H9 (cell line): ENCODE data around the gene TMEM125. TPM values are rescaled to one million over a fixed set of nuclear protein-coding genes. Genes with fewer than 3 reads are reported as not detected.

ENCODE experiments used
- DNase-seq: peaks from one replicate; pipeline ENCODE4 v3.0.0-alpha.2; 2017
- H2AFZ ChIP-seq: one replicate; pipeline ENCODE4 v1.6.1; 2013; ENCODE audit warnings: mild to moderate bottlenecking, low read length, control low read depth, moderate library complexity
- H2AK5ac ChIP-seq: 2 replicates; pipeline ENCODE4 v1.6.1; 2013; ENCODE audit warnings: low read length, control low read depth, mixed read lengths; ENCODE audit not compliant: insufficient read length
- H2BK120ac ChIP-seq: one replicate; pipeline ENCODE4 v1.6.1; 2013; ENCODE audit warnings: low read depth, mild to moderate bottlenecking, low read length, control low read depth, inconsistent platforms; ENCODE audit not compliant: poor library complexity, severe bottlenecking
- H2BK12ac ChIP-seq: 2 replicates; pipeline ENCODE4 v1.6.1; 2013; ENCODE audit warnings: low read length, control low read depth, mixed read lengths, low read depth; ENCODE audit not compliant: insufficient read length
- H2BK15ac ChIP-seq: 2 replicates; pipeline ENCODE4 v1.6.1; 2013; ENCODE audit warnings: low read depth, low read length, control low read depth
- H2BK20ac ChIP-seq: one replicate; pipeline ENCODE4 v1.6.1; 2013; ENCODE audit warnings: low read depth, mild to moderate bottlenecking, low read length, control low read depth, inconsistent platforms; ENCODE audit not compliant: poor library complexity, severe bottlenecking
- H2BK5ac ChIP-seq: 2 replicates; pipeline ENCODE4 v1.6.1; 2013; ENCODE audit warnings: low read length, control low read depth, mixed read lengths; ENCODE audit not compliant: insufficient read length
- H3K14ac ChIP-seq: 2 replicates; pipeline ENCODE4 v1.6.1; 2013; ENCODE audit warnings: low read length, control low read depth; ENCODE audit not compliant: insufficient read depth
- H3K18ac ChIP-seq: 2 replicates; pipeline ENCODE4 v1.6.1; 2013; ENCODE audit warnings: low read depth, mild to moderate bottlenecking, mixed read lengths, low read length, control low read depth; ENCODE audit not compliant: insufficient read length
- H3K23ac ChIP-seq: 2 replicates; pipeline ENCODE4 v1.6.1; 2013; ENCODE audit warnings: low read length, control low read depth, mixed read lengths, low read depth; ENCODE audit not compliant: insufficient read length
- H3K23me2 ChIP-seq: 2 replicates; pipeline ENCODE4 v1.6.1; 2013; ENCODE audit warnings: low read depth, mild to moderate bottlenecking, mixed read lengths, low read length, control low read depth; ENCODE audit not compliant: insufficient read length, poor library complexity, severe bottlenecking
- H3K27ac ChIP-seq: 2 replicates; pipeline ENCODE4 v1.5.1; 2013; ENCODE audit warnings: low read length, control low read depth, mixed read lengths, low read depth; ENCODE audit not compliant: insufficient read length
- H3K27me3 ChIP-seq: 2 replicates; pipeline ENCODE4 v1.6.1; 2013; ENCODE audit warnings: low read length, control low read depth, inconsistent platforms; ENCODE audit not compliant: insufficient read depth
- H3K4ac ChIP-seq: 2 replicates; pipeline ENCODE4 v1.6.1; 2013; ENCODE audit warnings: low read depth, mild to moderate bottlenecking, control low read depth, inconsistent platforms, low read length, moderate library complexity
- H3K4me1 ChIP-seq: 2 replicates; pipeline ENCODE4 v1.6.1; 2013; ENCODE audit warnings: low read length, control low read depth, inconsistent platforms; ENCODE audit not compliant: insufficient read depth
- H3K4me2 ChIP-seq: 2 replicates; pipeline ENCODE4 v1.6.1; 2013; ENCODE audit warnings: low read length, control low read depth, mixed read lengths; ENCODE audit not compliant: insufficient read length, insufficient read depth
- H3K56ac ChIP-seq: 2 replicates; pipeline ENCODE4 v1.6.1; 2013; ENCODE audit warnings: low read depth, mild to moderate bottlenecking, mixed read lengths, low read length, control low read depth; ENCODE audit not compliant: insufficient read length
- H3K79me1 ChIP-seq: 2 replicates; pipeline ENCODE4 v1.6.1; 2013; ENCODE audit warnings: low read depth, mild to moderate bottlenecking, moderate library complexity, low read length, control low read depth, inconsistent platforms; ENCODE audit not compliant: insufficient read depth, poor library complexity, severe bottlenecking
- H3K79me2 ChIP-seq: 2 replicates; pipeline ENCODE4 v1.6.1; 2013; ENCODE audit warnings: low read length, control low read depth, inconsistent platforms; ENCODE audit not compliant: insufficient read depth
- H3K9ac ChIP-seq: 2 replicates; pipeline ENCODE4 v1.6.1; 2013; ENCODE audit warnings: low read length, control low read depth, mixed read lengths; ENCODE audit not compliant: insufficient read length; ENCODE audit errors: extremely low read depth
- H3K9me3 ChIP-seq: one replicate; pipeline ENCODE4 v1.6.1; 2013; ENCODE audit warnings: low read depth, low read length, inconsistent platforms; ENCODE audit not compliant: control insufficient read depth
- H3T11ph ChIP-seq: one replicate; pipeline ENCODE4 v1.6.1; 2013; ENCODE audit warnings: mild to moderate bottlenecking, low read length, control low read depth, inconsistent platforms
- H4K20me1 ChIP-seq: one replicate; pipeline ENCODE4 v1.6.1; 2013; ENCODE audit not compliant: control insufficient read depth, insufficient read length, insufficient read depth
- H4K5ac ChIP-seq: 2 replicates; pipeline ENCODE4 v1.6.1; 2013; ENCODE audit warnings: low read depth, mild to moderate bottlenecking, mixed read lengths, low read length, control low read depth; ENCODE audit not compliant: insufficient read length
- H4K8ac ChIP-seq: replicated peaks from 2 replicates; pipeline ENCODE4 v1.6.1; 2013; ENCODE audit warnings: low read length, control low read depth, mixed read lengths, low read depth; ENCODE audit not compliant: insufficient read length
- H4K91ac ChIP-seq: 2 replicates; pipeline ENCODE4 v1.6.1; 2013; ENCODE audit warnings: low read depth, mild to moderate bottlenecking, moderate library complexity, mixed read lengths, low read length, control low read depth; ENCODE audit not compliant: insufficient read length
- H3K27ac Mint-ChIP-seq, 3 experiments: 2 replicates in 2 of 3; 3 replicates in 1 of 3; pipeline ENCODE4 v1.8.0; 2020 to 2021; ENCODE audit warnings: mixed read lengths in 3 of 3, mild to moderate bottlenecking in 1 of 3, moderate library complexity in 1 of 3
- H3K27me3 Mint-ChIP-seq: 2 replicates; pipeline ENCODE4 v1.8.0; 2021; ENCODE audit warnings: low read depth, mild to moderate bottlenecking, moderate library complexity, mixed read lengths
- H3K36me3 Mint-ChIP-seq, 3 experiments: 2 replicates in 2 of 3; 3 replicates in 1 of 3; pipeline ENCODE4 v1.8.0; 2020 to 2021; ENCODE audit warnings: low read depth in 3 of 3, mixed read lengths in 3 of 3; ENCODE audit not compliant: insufficient read depth in 1 of 3
- H3K4me1 Mint-ChIP-seq, 2 experiments: 2 replicates each; pipeline ENCODE4 v1.8.0; 2020; ENCODE audit warnings: mixed read lengths in 2 of 2
- H3K4me3 Mint-ChIP-seq, 2 experiments: 2 replicates in 1 of 2; 3 replicates in 1 of 2; pipeline ENCODE4 v1.8.0; 2020 to 2021; ENCODE audit warnings: mild to moderate bottlenecking in 2 of 2, mixed read lengths in 2 of 2, moderate library complexity in 1 of 2
- H3K9me3 Mint-ChIP-seq, 2 experiments: 2 replicates in 1 of 2; 3 replicates in 1 of 2; pipeline ENCODE4 v1.8.0; 2020; ENCODE audit warnings: mild to moderate bottlenecking in 2 of 2, mixed read lengths in 2 of 2, moderate library complexity in 1 of 2
- CTCF ChIP-seq: fragments of 200-600 bp; sonication (generic); conservative IDR thresholded peaks from 3 replicates; pipeline ENCODE4 v1.8.0; 2021; ENCODE audit warnings: antibody characterized with exemption, mild to moderate bottlenecking
- whole genome bisulfite sequencing: extraction: QIAGEN DNeasy Blood & Tissue Kit; methylation state at CpG from one replicate; pipeline ENCODE4 v1.1.7; 2013; ENCODE audit warnings: missing lambda C conversion rate, low lambda C conversion rate, mixed read lengths; ENCODE audit not compliant: insufficient read length; ENCODE audit errors: extremely low coverage; 5-methylcytosine and 5-hydroxymethylcytosine counted together
- total RNA-seq: library from RNA; stranded (reverse); gene quantifications from 2 replicates; pipeline ENCODE4 v1.2.1, GENCODE V29; 2021

The TMEM125 gene
- total RNA-seq, 1 experiment from 2014 or later = 19.6 TPM

GRCh38 chr1:43234267-43234666 is 35.5 kb upstream of the TMEM125 start:
- no peaks in the 10 kb centered on the region for H3K9me3 Mint-ChIP-seq
- Histone ChIP-seq H3K79me2 (no peaks in the 10 kb centered on the region), H3K56ac (no peak overlapping the region), H3T11ph (no peak overlapping the region), H4K8ac (no peak overlapping the region), H3K18ac (no peak overlapping the region), H3K9ac (no peak overlapping the region), H3K27me3 (no peaks in the 10 kb centered on the region), H2BK20ac (no peak overlapping the region), H2BK12ac (no peak overlapping the region), H3K79me1 (no peaks in the 10 kb centered on the region), H3K23me2 (no peaks in the 10 kb centered on the region), H3K4me2 (no peak overlapping the region), H4K5ac (no peak overlapping the region), H3K23ac (no peak overlapping the region), H3K27ac (no peak overlapping the region), H3K14ac (no peak overlapping the region), H2BK120ac (no peak overlapping the region), H2BK15ac (no peak overlapping the region), H3K4ac (no peak overlapping the region), H4K91ac (no peak overlapping the region), H2AFZ (no peak overlapping the region), H2BK5ac (no peak overlapping the region), H4K20me1 (no peaks in the 10 kb centered on the region), H3K4me1 (no peaks in the 10 kb centered on the region), H2AK5ac (no peak overlapping the region), H3K9me3 (no peaks in the 10 kb centered on the region)
- TF ChIP-seq CTCF = no peak
- H3K27ac Mint-ChIP-seq = no peak overlapping the region
- no peak overlapping the region for H3K4me3 Mint-ChIP-seq
- peaks cover 3% of the 10 kb centered on the region; the same call in 1 of the 2 replicates for H3K27me3 Mint-ChIP-seq
- H3K36me3 Mint-ChIP-seq = no peaks in the 10 kb centered on the region
- WGBS = no CpG with 5 or more reads among the region's 17 CpGs
- no peak for DNase-seq
- H3K4me1 Mint-ChIP-seq = peaks cover 14% of the 10 kb centered on the region in 2 experiments
